PC-3 (cell line): ENCODE results near the gene BLZF1. TPM values are rescaled to one million over a fixed set of nuclear protein-coding genes. Genes with fewer than 3 reads are reported as not detected.

Experiments
- ATAC-seq: fragments of 200-7000 bp; cut with Tn5 transposase; 2 replicates; pipeline ENCODE4 v1.9.1; 2020; ENCODE audit warnings: mild to moderate bottlenecking, moderate library complexity
- BruUV-seq: library from RNA; stranded (reverse); fragments of 400-500 nt; replicated peaks from 2 replicates; lab custom pipeline; 2021; lab: Mats Ljungman, UMichigan
- CTCF ChIA-PET: fragments of 300-600 bp; sonication (Branson Sonifier 250); formaldehyde crosslinking; loops from one replicate; lab custom pipeline; 2022; ENCODE audit warnings: antibody characterized with exemption; lab: Charles Lee
- POLR2A ChIA-PET: fragments of 300-600 bp; sonication (Branson Sonifier 250); formaldehyde crosslinking; loops from one replicate; lab custom pipeline; 2022; ENCODE audit warnings: antibody characterized with exemption; ENCODE audit not compliant: unreplicated experiment; lab: Charles Lee
- DNase-seq: peaks from one replicate; pipeline ENCODE4 v3.0.0-alpha.2; 2015
- H2AFZ ChIP-seq: fragments of 300-600 bp; sonication (generic); 2 replicates; pipeline ENCODE4 v1.6.0; 2016; ENCODE audit warnings: antibody characterized with exemption, low read length
- H3F3A ChIP-seq: fragments of 300-600 bp; sonication (generic); one replicate; pipeline ENCODE4 v1.6.0; 2017; ENCODE audit warnings: antibody characterized with exemption, low read length, control low read depth, mild to moderate bottlenecking; ENCODE audit not compliant: unreplicated experiment
- H3K27ac ChIP-seq: fragments of 300-600 bp; sonication (generic); 2 replicates; pipeline ENCODE4 v1.5.1; 2016; ENCODE audit warnings: mild to moderate bottlenecking, low read length
- H3K27me3 ChIP-seq: fragments of 300-600 bp; sonication (generic); 2 replicates; pipeline ENCODE4 v1.6.1; 2016; ENCODE audit warnings: low read length, mixed read lengths
- H3K36me3 ChIP-seq: fragments of 300-600 bp; sonication (generic); 2 replicates; pipeline ENCODE4 v1.6.1; 2016; ENCODE audit warnings: low read depth, mixed run types, low read length, mixed read lengths
- H3K4me1 ChIP-seq: fragments of 300-600 bp; sonication (generic); 2 replicates; pipeline ENCODE4 v1.5.1; 2016; ENCODE audit warnings: low read length; ENCODE audit not compliant: insufficient read depth
- H3K4me2 ChIP-seq: fragments of 300-600 bp; sonication (generic); 2 replicates; pipeline ENCODE4 v1.6.0; 2016; ENCODE audit warnings: low read length
- H3K4me3 ChIP-seq: fragments of 300-600 bp; sonication (generic); 2 replicates; pipeline ENCODE4 v1.5.1; 2016; ENCODE audit warnings: mild to moderate bottlenecking, low read length, mixed read lengths
- H3K79me2 ChIP-seq: fragments of 300-600 bp; sonication (generic); 2 replicates; pipeline ENCODE4 v1.6.1; 2017; ENCODE audit warnings: low read length, mixed read lengths
- H3K9ac ChIP-seq: fragments of 300-600 bp; sonication (generic); 2 replicates; pipeline ENCODE4 v1.6.0; 2016; ENCODE audit warnings: mild to moderate bottlenecking, low read length
- H3K9me2 ChIP-seq: fragments of 300-600 bp; sonication (generic); replicated peaks from 2 replicates; pipeline ENCODE4 v1.6.1; 2016; ENCODE audit warnings: mixed run types, low read length, mixed read lengths
- H3K9me3 ChIP-seq: fragments of 300-600 bp; sonication (generic); 2 replicates; pipeline ENCODE4 v1.6.1; 2016; ENCODE audit warnings: low read length, mixed read lengths
- H4K20me1 ChIP-seq: fragments of 300-600 bp; sonication (generic); 2 replicates; pipeline ENCODE4 v1.6.1; 2016; ENCODE audit warnings: low read length, mixed read lengths
- CTCF ChIP-seq: fragments of 300-600 bp; sonication (generic); conservative IDR thresholded peaks from 2 replicates; pipeline ENCODE4 v1.5.1; 2017; ENCODE audit warnings: antibody characterized with exemption, low read depth, mild to moderate bottlenecking, low read length
- EZH2 ChIP-seq: fragments of 300-600 bp; sonication (generic); IDR thresholded peaks from one replicate; pipeline ENCODE4 v1.6.1; 2017; ENCODE audit warnings: antibody characterized with exemption, mild to moderate bottlenecking, low read length; ENCODE audit not compliant: unreplicated experiment
- EZH2phosphoT487 ChIP-seq: fragments of 300-600 bp; sonication (generic); IDR thresholded peaks from 2 replicates; pipeline ENCODE4 v1.6.1; 2018; ENCODE audit warnings: mild to moderate bottlenecking, antibody characterized with exemption, low read length, borderline replicate concordance
- intact Hi-C: fragments of 100-400 bp; cut with micrococcal nuclease; formaldehyde crosslinking; loops from 2 replicates; pipeline ENCODE4 v1.9.0; 2023
- total RNA-seq: library from RNA; depleted of rRNA; stranded (reverse); fragments of >200 nt; gene quantifications from 2 replicates; pipeline ENCODE4 v1.2.3, GENCODE V29; 2014

BLZF1 gene
- total RNA-seq, 1 experiment from 2014 or later: 37.4 TPM

GRCh38 chr1:169325117-169325516 is 42.9 kb upstream of the BLZF1 start:
- Histone ChIP-seq H3F3A (no peaks in the 10 kb centered on the region), H4K20me1 (no peaks in the 10 kb centered on the region), H3K4me2 (no peak overlapping the region), H3K36me3 (no peaks in the 10 kb centered on the region), H3K27me3 (no peaks in the 10 kb centered on the region), H2AFZ (no peak overlapping the region), H3K9me3 (no peaks in the 10 kb centered on the region), H3K79me2 (no peaks in the 10 kb centered on the region), H3K27ac (no peak overlapping the region), H3K4me3 (no peak overlapping the region), H3K9ac (no peak overlapping the region), H3K4me1 (peaks cover 25% of the 10 kb centered on the region), H3K9me2 (no peaks in the 10 kb centered on the region)
- no TSS peak for BruUV-seq
- ATAC-seq: no peak
- intact Hi-C loops: loop anchor here (10.0 kb wide), 1 partner anchor 80 kb away; no protein-coding TSS in a partner anchor
- no peak for TF ChIP-seq EZH2
- TF ChIP-seq CTCF: no peak
- no peak for DNase-seq
- CTCF ChIA-PET: no interaction called here
- POLR2A ChIA-PET: no interaction called here

- BruUV-seq: no TSS peak
- H3K9ac ChIP-seq: no peak overlapping the region
- no peak overlapping the region for H2AFZ ChIP-seq
- H3K4me1 ChIP-seq: peaks cover 21% of the 10 kb centered on the region
- ATAC-seq (peak; percentile 29; the same call in 1 of the 2 replicates), DNase-seq (no peak)
- no peak overlapping the region for H3K4me2 ChIP-seq
- H3F3A ChIP-seq: no peaks in the 10 kb centered on the region
- TF ChIP-seq CTCF (no peak), EZH2phosphoT487 (no peak), EZH2 (no peak)
- H3K27ac ChIP-seq: no peak overlapping the region
- ChIA-PET CTCF (no interaction called here), POLR2A (no interaction called here)
- no peaks in the 10 kb centered on the region for H3K27me3 ChIP-seq
- H4K20me1 ChIP-seq: no peaks in the 10 kb centered on the region
- H3K9me2 ChIP-seq: no peaks in the 10 kb centered on the region
- intact Hi-C loops: loop anchor here (10.0 kb wide), 1 partner anchor 82 kb away; no protein-coding TSS in a partner anchor
- no peaks in the 10 kb centered on the region for H3K9me3 ChIP-seq
- no peaks in the 10 kb centered on the region for H3K79me2 ChIP-seq
- no peaks in the 10 kb centered on the region for H3K36me3 ChIP-seq
- H3K4me3 ChIP-seq: no peak overlapping the region
Measured at GRCh38 chr1:169326261-169326955, 41.6 kb upstream of the BLZF1 start.

- peak; percentile 63 for DNase-seq
- H3K4me3 ChIP-seq: no peak overlapping the region
- no peaks in the 10 kb centered on the region for H3K27me3 ChIP-seq
- H3K27ac ChIP-seq: no peak overlapping the region
- intact Hi-C loops: loop anchor here (10.0 kb wide), 1 partner anchor 82 kb away; no protein-coding TSS in a partner anchor
- BruUV-seq: no TSS peak
- H3K36me3 ChIP-seq: no peaks in the 10 kb centered on the region
- H2AFZ ChIP-seq: no peak overlapping the region
- POLR2A ChIA-PET: no interaction called here
- CTCF ChIA-PET: no interaction called here
- ATAC-seq: peak; percentile 93
- H3F3A ChIP-seq: no peaks in the 10 kb centered on the region
- no peaks in the 10 kb centered on the region for H3K9me2 ChIP-seq
- no peaks in the 10 kb centered on the region for H3K79me2 ChIP-seq
- H3K9me3 ChIP-seq: no peaks in the 10 kb centered on the region
- H3K4me1 ChIP-seq: peaks cover 16% of the 10 kb centered on the region
- no peak overlapping the region for H3K4me2 ChIP-seq
- no peak overlapping the region for H3K9ac ChIP-seq
- TF ChIP-seq CTCF: no peak
- H4K20me1 ChIP-seq: no peaks in the 10 kb centered on the region
Measured at GRCh38 chr1:169326956-169327268, 41.1 kb upstream of the BLZF1 start.
